HT1080 (cell line): ENCODE data around the gene TRANK1. TPM values are rescaled to one million over a fixed set of nuclear protein-coding genes. Genes with fewer than 3 reads are reported as not detected.
"Not testable (repeated sequence)": the region's sequence is repeated elsewhere in the genome, so short reads cannot be mapped to it uniquely, and the experiment has no call there.

Source experiments
- DNase-seq: peaks from one replicate; pipeline ENCODE4 v3.0.0-alpha.2; 2015; ENCODE audit warnings: low read depth
- total RNA-seq: library from RNA; depleted of rRNA; stranded (reverse); fragments of >200 nt; shearing (Covaris generic); gene quantifications from 2 replicates; pipeline ENCODE4 v1.2.3, GENCODE V29; 2014

Gene TRANK1
- total RNA-seq, 1 experiment from 2014 or later, result 1.4 TPM

GRCh38 chr3:36893137-36893557 lies 51.7 kb downstream of the TRANK1 start:
- DNase-seq, result peak; percentile 77

- no peak for DNase-seq
Observed at GRCh38 chr3:36892457-36893136, 52.3 kb downstream of the TRANK1 start.

- DNase-seq, result no peak
Observed at GRCh38 chr3:36891701-36892160, 53.1 kb downstream of the TRANK1 start.

- DNase-seq, result not testable (repeated sequence)
Observed at GRCh38 chr3:36891097-36891496, 53.8 kb downstream of the TRANK1 start.

- no peak for DNase-seq
Observed at GRCh38 chr3:36890261-36890660, 54.6 kb downstream of the TRANK1 start.

- DNase-seq, result no peak
Observed at GRCh38 chr3:36881735-36882134, 63.1 kb downstream of the TRANK1 start.

- not testable (repeated sequence) for DNase-seq
Observed at GRCh38 chr3:36879842-36880241, 65.0 kb downstream of the TRANK1 start.

GRCh38 chr3:36877930-36878685 lies 66.7 kb downstream of the TRANK1 start:
- no peak for DNase-seq

GRCh38 chr3:36876181-36876936 lies 68.5 kb downstream of the TRANK1 start:
- no peak for DNase-seq

GRCh38 chr3:36875397-36875796 lies 69.5 kb downstream of the TRANK1 start:
- DNase-seq, result no peak

- no peak for DNase-seq
Observed at GRCh38 chr3:36874424-36874823, 70.4 kb downstream of the TRANK1 start.

- no peak for DNase-seq
Observed at GRCh38 chr3:36871379-36872126, 73.3 kb downstream of the TRANK1 start.

- DNase-seq, result peak; percentile 51
Observed at GRCh38 chr3:36868614-36869436, 76.0 kb downstream of the TRANK1 start.

GRCh38 chr3:36867810-36868209 lies 77.0 kb downstream of the TRANK1 start:
- DNase-seq, result no peak

GRCh38 chr3:36866368-36866767 lies 78.5 kb downstream of the TRANK1 start:
- peak; percentile 43 for DNase-seq

GRCh38 chr3:36864180-36865053 lies 80.4 kb downstream of the TRANK1 start:
- no peak for DNase-seq

- DNase-seq, result no peak
Observed at GRCh38 chr3:36862076-36862755, 82.6 kb downstream of the TRANK1 start.

- DNase-seq, result no peak
Observed at GRCh38 chr3:36859494-36859893, 85.4 kb downstream of the TRANK1 start.

GRCh38 chr3:36852071-36852470 lies 92.8 kb downstream of the TRANK1 start:
- no peak for DNase-seq
